Endometrial microvascular endothelial cells (primary cell): ENCODE results near the gene CDK5RAP3. TPM values are rescaled to one million over a fixed set of nuclear protein-coding genes. Genes with fewer than 3 reads are reported as not detected.

ENCODE experiments used
- total RNA-seq: library from RNA; depleted of rRNA; stranded (reverse); fragments of >200 nt; gene quantifications from one replicate; pipeline ENCODE4 v1.2.3, GENCODE V29; 2015; ENCODE audit errors: inconsistent ontology term

CDK5RAP3 gene
- total RNA-seq, 1 donor from 2014 or later: 60.1 TPM

Other genes starting within 250 kb of the CDK5RAP3 start
- gene TBX21, start 237.9 kb upstream of the CDK5RAP3 start, total RNA-seq: not detected
- 13.6 TPM for gene OSBPL7, start 149.3 kb upstream of the CDK5RAP3 start, total RNA-seq
- 41.9 TPM for gene MRPL10, start 139.6 kb upstream of the CDK5RAP3 start, total RNA-seq
- not detected for gene LRRC46, start 139.4 kb upstream of the CDK5RAP3 start, total RNA-seq
- gene SCRN2, start 129.8 kb upstream of the CDK5RAP3 start, total RNA-seq: 32.3 TPM
- gene SP6, start 120.0 kb upstream of the CDK5RAP3 start, total RNA-seq: 0.56 TPM
- 1.4 TPM for gene SP2, start 74.9 kb upstream of the CDK5RAP3 start, total RNA-seq
- gene PNPO, start 29.5 kb upstream of the CDK5RAP3 start, total RNA-seq: 42.4 TPM
- not detected for gene PRR15L, start 13.2 kb upstream of the CDK5RAP3 start, total RNA-seq
- gene COPZ2, start 66.7 kb downstream of the CDK5RAP3 start, total RNA-seq: 18.2 TPM
- 115 TPM for gene NFE2L1, start 77.2 kb downstream of the CDK5RAP3 start, total RNA-seq
- gene CBX1, start 130.4 kb downstream of the CDK5RAP3 start, total RNA-seq: 58.4 TPM
- gene SNX11, start 136.7 kb downstream of the CDK5RAP3 start, total RNA-seq: 27.2 TPM